Neuronal stem cell (in vitro differentiated cells): ENCODE results near the gene MROH2A.

ENCODE experiments used
- DNase-seq: peaks from one replicate; pipeline ENCODE4 v3.0.0-alpha.2; 2013; ENCODE audit warnings: low spot score
- H2AFZ ChIP-seq: one replicate; pipeline ENCODE4 v1.6.1; 2013; ENCODE audit warnings: mild to moderate bottlenecking, low read length, inconsistent platforms
- H2AK5ac ChIP-seq: 2 replicates; pipeline ENCODE4 v1.6.1; 2013; ENCODE audit warnings: low read depth, mild to moderate bottlenecking, inconsistent platforms, low read length, moderate library complexity, mixed read lengths
- H2BK120ac ChIP-seq: 2 replicates; pipeline ENCODE4 v1.6.1; 2013; ENCODE audit warnings: low read depth, mild to moderate bottlenecking, inconsistent platforms, low read length, moderate library complexity, mixed read lengths
- H2BK12ac ChIP-seq: one replicate; pipeline ENCODE4 v1.6.1; 2013; ENCODE audit warnings: low read length, inconsistent platforms
- H2BK15ac ChIP-seq: 2 replicates; pipeline ENCODE4 v1.6.1; 2013; ENCODE audit warnings: mild to moderate bottlenecking, low read length, inconsistent platforms, mixed read lengths
- H2BK5ac ChIP-seq: one replicate; pipeline ENCODE4 v1.6.1; 2013; ENCODE audit warnings: inconsistent platforms, mild to moderate bottlenecking, low read length, moderate library complexity
- H3K14ac ChIP-seq: one replicate; pipeline ENCODE4 v1.6.1; 2013; ENCODE audit warnings: low read length, inconsistent platforms
- H3K18ac ChIP-seq: 2 replicates; pipeline ENCODE4 v1.6.1; 2013; ENCODE audit warnings: low read length, inconsistent platforms
- H3K23ac ChIP-seq: 2 replicates; pipeline ENCODE4 v1.6.1; 2013; ENCODE audit warnings: low read depth, mild to moderate bottlenecking, mixed read lengths, low read length, inconsistent platforms; ENCODE audit not compliant: poor library complexity
- H3K27ac ChIP-seq: replicated peaks from 3 replicates; pipeline ENCODE4 v1.5.1; 2013; ENCODE audit warnings: low read length, inconsistent platforms
- H3K27me3 ChIP-seq, 3 experiments: 2 replicates each; pipeline ENCODE4 v1.6.1; 2013; ENCODE audit warnings: low read length in 3 of 3, mild to moderate bottlenecking in 2 of 3, inconsistent platforms in 1 of 3, low read depth in 1 of 3, mixed read lengths in 1 of 3, moderate library complexity in 1 of 3; ENCODE audit not compliant: control insufficient read depth in 3 of 3, insufficient read depth in 3 of 3
- H3K36me3 ChIP-seq, 2 donors: replicated peaks in 1 of 2; 2 replicates each; pipeline ENCODE4 v1.6.1; 2013; ENCODE audit warnings: low read length in 2 of 2; ENCODE audit not compliant: control insufficient read depth in 2 of 2, insufficient read depth in 2 of 2
- H3K4ac ChIP-seq: 2 replicates; pipeline ENCODE4 v1.6.1; 2013; ENCODE audit warnings: inconsistent platforms, mild to moderate bottlenecking, low read length, moderate library complexity
- H3K4me1 ChIP-seq, 2 donors: 1 replicate in 1 of 2; 2 replicates in 1 of 2; pipeline ENCODE4 v1.6.1; 2013; ENCODE audit warnings: low read length in 2 of 2, low read depth in 1 of 2; ENCODE audit not compliant: control insufficient read depth in 2 of 2, insufficient read depth in 1 of 2
- H3K4me2 ChIP-seq: one replicate; pipeline ENCODE4 v1.6.1; 2013; ENCODE audit warnings: mild to moderate bottlenecking, low read length, inconsistent platforms; ENCODE audit not compliant: insufficient read depth, poor library complexity, severe bottlenecking
- H3K4me3 ChIP-seq, 2 donors: 2 replicates each; pipeline ENCODE4 v1.5.1; 2013; ENCODE audit warnings: low read length in 2 of 2, mild to moderate bottlenecking in 2 of 2, inconsistent platforms in 1 of 2, moderate library complexity in 1 of 2
- H3K79me1 ChIP-seq: one replicate; pipeline ENCODE4 v1.6.1; 2013; ENCODE audit warnings: low read depth, mild to moderate bottlenecking, inconsistent platforms, low read length, moderate library complexity
- H3K9ac ChIP-seq: one replicate; pipeline ENCODE4 v1.6.1; 2013; ENCODE audit warnings: mild to moderate bottlenecking, low read depth, low read length, inconsistent platforms; ENCODE audit not compliant: poor library complexity
- H3K9me3 ChIP-seq, 2 donors: replicated peaks in 1 of 2; 2 replicates each; pipeline versions ENCODE3 to v1.6.1; 2013; ENCODE audit warnings: low read length in 2 of 2, mild to moderate bottlenecking in 2 of 2, inconsistent platforms in 1 of 2, low read depth in 1 of 2, mixed read lengths in 1 of 2, moderate library complexity in 1 of 2; ENCODE audit not compliant: control insufficient read depth in 2 of 2, insufficient read depth in 1 of 2
- H4K8ac ChIP-seq: one replicate; pipeline ENCODE4 v1.6.1; 2013; ENCODE audit warnings: low read depth, mild to moderate bottlenecking, inconsistent platforms, low read length, moderate library complexity
- H4K91ac ChIP-seq: one replicate; pipeline ENCODE4 v1.6.1; 2013; ENCODE audit warnings: low read length, low read depth, mild to moderate bottlenecking, inconsistent platforms; ENCODE audit not compliant: poor library complexity
- WGBS, 2 donors: extraction: QIAGEN DNeasy Blood & Tissue Kit; methylation state at CpG; one replicate each; pipeline ENCODE4 v1.1.7; 2013; ENCODE audit warnings: missing lambda C conversion rate in 2 of 2, mixed read lengths in 1 of 2; ENCODE audit not compliant: insufficient read length in 2 of 2, insufficient replicate concordance in 1 of 2; ENCODE audit errors: extremely low coverage in 2 of 2; 5-methylcytosine and 5-hydroxymethylcytosine counted together

Gene MROH2A

DNA sequence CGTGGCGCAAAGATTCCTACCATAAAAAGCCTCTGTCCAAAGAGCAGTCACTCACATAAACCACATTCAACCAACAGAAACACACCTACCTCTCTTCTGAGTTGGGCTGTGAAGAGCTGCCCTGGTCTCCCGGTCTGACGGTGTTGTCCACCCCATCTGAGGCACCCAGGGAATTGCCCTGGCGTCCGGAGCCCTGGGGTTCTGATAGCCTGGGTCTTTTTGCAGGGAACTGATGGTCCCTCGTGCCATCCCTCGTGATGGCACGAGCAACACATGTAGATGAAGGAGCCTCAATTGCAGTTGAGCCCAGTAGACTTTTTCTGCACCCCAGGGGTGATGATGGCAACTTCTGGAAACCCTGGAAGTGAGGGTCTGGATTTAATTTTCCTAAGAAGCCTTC, 62.4 kb downstream of the MROH2A start:
- Histone ChIP-seq H3K9me3 (peaks cover 0 to 3% of the 10 kb centered on the region in 2 donors), H2AK5ac (no peak overlapping the region), H3K4ac (no peak overlapping the region), H3K4me2 (no peak overlapping the region), H2BK15ac (no peak overlapping the region), H3K9ac (no peak overlapping the region), H2BK120ac (no peak overlapping the region), H3K36me3 (peaks cover 79 to 99% of the 10 kb centered on the region in 2 donors), H3K4me1 (peaks cover 0 to 3% of the 10 kb centered on the region in 2 donors), H3K27ac (no peak overlapping the region), H4K91ac (no peak overlapping the region), H3K18ac (no peak overlapping the region), H3K27me3 (no peaks in the 10 kb centered on the region), H2BK12ac (no peak overlapping the region), H3K79me1 (peaks cover 14% of the 10 kb centered on the region), H4K8ac (no peak overlapping the region), H2BK5ac (no peak overlapping the region), H2AFZ (no peak overlapping the region), H3K14ac (no peak overlapping the region), H3K23ac (no peak overlapping the region), H3K4me3 (no peak overlapping the region)
- WGBS, 2 donors = no CpG with 5 or more reads among the region's 9 CpGs
- DNase-seq = no peak

GRCh38 chr2:233841183-233841582, 63.1 kb downstream of the MROH2A start:
- Histone ChIP-seq H2BK12ac (no peak overlapping the region), H4K8ac (no peak overlapping the region), H4K91ac (no peak overlapping the region), H2BK120ac (no peak overlapping the region), H3K9me3 (peaks cover 0 to 2% of the 10 kb centered on the region in 2 donors), H2AK5ac (no peak overlapping the region), H3K4me3 (no peak overlapping the region), H3K4ac (no peak overlapping the region), H3K18ac (no peak overlapping the region), H3K14ac (no peak overlapping the region), H2BK15ac (no peak overlapping the region), H3K9ac (no peak overlapping the region), H3K27me3 (no peaks in the 10 kb centered on the region), H3K79me1 (peaks cover 14% of the 10 kb centered on the region), H3K23ac (no peak overlapping the region), H3K27ac (no peak overlapping the region), H3K36me3 (peaks cover 73 to 98% of the 10 kb centered on the region in 2 donors), H3K4me2 (no peak overlapping the region), H2AFZ (no peak overlapping the region), H3K4me1 (peaks cover 0 to 3% of the 10 kb centered on the region in 2 donors), H2BK5ac (no peak overlapping the region)
- WGBS, 2 donors = no CpG with 5 or more reads among the region's 11 CpGs
- no peak for DNase-seq

DNA sequence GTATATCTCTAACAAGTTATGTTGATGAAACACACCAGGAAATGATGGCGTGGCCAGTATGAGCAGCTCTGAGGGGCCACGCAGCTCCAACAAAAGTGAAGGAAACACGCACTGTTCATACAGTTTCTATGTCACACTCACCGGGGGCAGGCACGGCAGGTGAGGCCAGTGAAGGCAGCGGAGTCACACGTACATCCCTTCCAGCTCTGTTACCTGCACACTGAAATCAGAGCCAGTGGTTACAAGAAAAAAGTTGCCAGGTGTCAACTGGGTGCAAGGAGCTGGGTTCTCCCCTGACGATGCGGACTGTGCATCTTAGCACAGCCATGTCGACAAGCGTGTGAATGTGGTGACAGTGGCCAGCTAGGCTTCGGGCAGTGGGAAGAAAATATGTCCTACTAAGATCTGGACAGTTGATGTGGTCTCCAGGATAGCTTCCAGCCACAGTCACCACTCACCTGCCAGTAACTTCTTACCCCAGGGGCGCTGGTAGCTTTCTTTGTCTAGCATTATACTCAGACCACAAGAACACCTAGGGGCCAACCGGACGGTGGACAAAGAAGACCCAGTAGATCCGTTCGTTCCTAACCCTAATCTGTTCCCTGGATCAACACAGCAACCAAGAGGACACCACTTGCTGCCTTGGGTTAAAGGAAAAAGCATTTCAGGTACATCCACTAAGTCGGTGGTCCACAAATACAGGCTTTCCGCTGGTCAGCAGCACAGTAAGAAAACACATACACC, 66.1 kb downstream of the MROH2A start:
- H4K8ac ChIP-seq = no peak overlapping the region
- H2BK120ac ChIP-seq = no peak overlapping the region
- H3K9ac ChIP-seq = no peak overlapping the region
- peaks cover 0 to 3% of the 10 kb centered on the region in 2 donors for H3K4me1 ChIP-seq
- no peak overlapping the region for H3K4me2 ChIP-seq
- no peak overlapping the region for H3K14ac ChIP-seq
- H3K27me3 ChIP-seq = no peaks in the 10 kb centered on the region
- peaks cover 80 to 99% of the 10 kb centered on the region in 2 donors for H3K36me3 ChIP-seq
- no peaks in the 10 kb centered on the region for H3K9me3 ChIP-seq
- no peak overlapping the region for H2BK15ac ChIP-seq
- no peak overlapping the region for H2BK5ac ChIP-seq
- H2BK12ac ChIP-seq = no peak overlapping the region
- no peak overlapping the region for H2AK5ac ChIP-seq
- no peak overlapping the region for H3K4ac ChIP-seq
- no CpG with 5 or more reads among the region's 19 CpGs for WGBS, 2 donors
- no peak for DNase-seq
- no peak overlapping the region for H3K27ac ChIP-seq
- H3K4me3 ChIP-seq = no peak overlapping the region
- H3K23ac ChIP-seq = no peak overlapping the region
- H3K79me1 ChIP-seq = peaks cover 16% of the 10 kb centered on the region
- no peak overlapping the region for H3K18ac ChIP-seq
- H4K91ac ChIP-seq = no peak overlapping the region
- no peak overlapping the region for H2AFZ ChIP-seq

DNA sequence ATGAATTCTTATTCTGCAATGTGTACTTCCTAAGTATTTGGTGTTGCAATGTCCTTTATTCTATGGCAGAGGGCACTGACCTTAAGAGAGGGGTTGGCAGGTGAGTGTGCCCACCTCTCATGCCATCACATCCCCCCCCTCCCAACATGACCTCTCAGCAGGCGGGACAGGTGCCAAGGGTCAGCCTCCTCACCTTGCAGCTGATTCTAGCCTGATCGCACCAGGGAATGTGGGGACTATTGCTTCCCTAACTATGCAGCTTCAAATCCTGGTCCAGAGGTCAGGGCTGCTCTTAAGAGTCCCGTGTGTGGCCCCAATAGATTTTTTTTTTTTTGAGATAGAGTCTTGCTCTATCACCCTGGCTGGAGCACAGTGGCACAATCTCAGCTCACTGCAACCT, 66.7 kb downstream of the MROH2A start:
- Histone ChIP-seq H2AK5ac (no peak overlapping the region), H3K4me2 (no peak overlapping the region), H3K14ac (no peak overlapping the region), H2BK12ac (no peak overlapping the region), H2BK15ac (no peak overlapping the region), H3K4me3 (no peak overlapping the region), H3K27ac (no peak overlapping the region), H3K27me3 (no peaks in the 10 kb centered on the region), H3K4me1 (no peaks in the 10 kb centered on the region), H3K4ac (no peak overlapping the region), H3K9me3 (no peaks in the 10 kb centered on the region), H4K8ac (no peak overlapping the region), H3K9ac (no peak overlapping the region), H4K91ac (no peak overlapping the region), H3K23ac (no peak overlapping the region), H3K36me3 (peaks cover 80 to 99% of the 10 kb centered on the region in 2 donors), H3K79me1 (peaks cover 12% of the 10 kb centered on the region), H2BK5ac (no peak overlapping the region), H3K18ac (no peak overlapping the region), H2AFZ (no peak overlapping the region), H2BK120ac (no peak overlapping the region)
- WGBS, 2 donors = no CpG with 5 or more reads among the region's 3 CpGs
- no peak for DNase-seq
